HG03066 (cell line): Measurements from ENCODE around the gene CDK16.
"Not testable (repeated sequence)": the region's sequence is repeated elsewhere in the genome, so short reads cannot be mapped to it uniquely, and the experiment has no call there.

Source experiments
- ATAC-seq: cut with Tn5 transposase; IDR thresholded peaks from one replicate; pipeline ENCODE4 v1.9.1; 2021; ENCODE audit warnings: low read depth; ENCODE audit not compliant: unreplicated experiment

Gene CDK16

DNA sequence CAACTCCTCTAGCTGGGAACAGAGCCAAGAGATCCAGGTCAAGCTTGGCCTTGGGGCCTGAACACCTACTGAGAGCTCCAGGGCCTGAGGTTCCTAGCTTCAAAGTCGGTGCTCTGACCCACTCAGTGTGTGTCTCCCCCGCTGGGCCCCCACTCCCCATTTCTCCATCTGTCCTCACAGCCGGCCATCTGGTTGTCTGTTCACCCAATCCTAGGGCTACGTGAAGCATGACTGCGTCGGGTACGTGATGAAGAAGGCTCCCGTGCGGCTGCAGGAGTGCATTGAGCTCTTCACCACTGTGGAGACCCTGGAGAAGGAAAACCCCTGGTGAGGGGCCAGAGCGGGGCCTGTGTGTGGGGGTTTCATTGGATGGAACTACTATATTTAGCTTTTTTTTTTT, 26.7 kb downstream of the CDK16 start:
- ATAC-seq = no peak

DNA sequence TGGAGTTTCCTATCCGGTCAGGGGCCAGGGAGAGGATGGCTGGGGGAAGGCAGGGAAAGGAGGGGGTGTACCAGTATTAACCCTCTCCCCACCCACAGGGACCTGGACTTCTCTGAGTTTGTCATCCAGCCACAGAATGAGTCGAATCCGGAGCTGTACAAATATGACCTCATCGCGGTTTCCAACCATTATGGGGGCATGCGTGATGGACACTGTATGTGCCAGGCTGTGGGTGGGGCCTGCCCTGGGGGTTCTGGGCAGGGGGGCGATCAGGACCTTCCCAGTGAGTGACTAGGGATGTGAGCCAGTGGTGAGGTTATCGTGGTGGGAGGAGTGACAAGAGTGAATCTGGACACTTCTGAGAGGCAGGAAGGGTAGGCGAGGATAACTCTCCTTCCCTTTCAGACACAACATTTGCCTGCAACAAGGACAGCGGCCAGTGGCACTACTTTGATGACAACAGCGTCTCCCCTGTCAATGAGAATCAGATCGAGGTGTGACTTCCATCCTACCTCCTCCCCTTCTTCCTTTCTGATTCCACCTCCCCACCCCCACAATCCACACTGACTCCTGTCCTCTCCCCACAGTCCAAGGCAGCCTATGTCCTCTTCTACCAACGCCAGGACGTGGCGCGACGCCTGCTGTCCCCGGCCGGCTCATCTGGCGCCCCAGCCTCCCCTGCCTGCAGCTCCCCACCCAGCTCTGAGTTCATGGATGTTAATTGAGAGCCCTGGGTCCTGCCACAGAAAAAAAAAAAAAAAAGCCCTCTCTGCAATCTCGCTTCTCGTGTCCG, 28.9 kb downstream of the CDK16 start:
- ATAC-seq = no peak

DNA sequence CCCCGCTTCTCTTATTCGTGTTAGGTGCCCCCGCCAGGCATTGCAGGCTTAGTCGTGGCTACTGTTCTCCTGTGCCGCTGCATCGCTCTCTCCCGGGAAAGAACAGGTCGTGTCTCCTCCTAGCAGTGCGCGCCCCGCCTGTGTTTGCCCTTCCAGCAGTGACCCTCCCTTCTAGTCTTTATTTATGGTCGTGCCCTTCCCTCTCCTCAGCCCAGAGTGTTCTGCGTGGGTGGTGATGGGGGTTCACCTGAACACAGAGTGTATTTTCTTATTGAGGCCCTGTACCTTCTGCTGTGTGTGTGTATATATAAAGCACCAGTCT, 29.5 kb downstream of the CDK16 start:
- ATAC-seq = no peak

DNA sequence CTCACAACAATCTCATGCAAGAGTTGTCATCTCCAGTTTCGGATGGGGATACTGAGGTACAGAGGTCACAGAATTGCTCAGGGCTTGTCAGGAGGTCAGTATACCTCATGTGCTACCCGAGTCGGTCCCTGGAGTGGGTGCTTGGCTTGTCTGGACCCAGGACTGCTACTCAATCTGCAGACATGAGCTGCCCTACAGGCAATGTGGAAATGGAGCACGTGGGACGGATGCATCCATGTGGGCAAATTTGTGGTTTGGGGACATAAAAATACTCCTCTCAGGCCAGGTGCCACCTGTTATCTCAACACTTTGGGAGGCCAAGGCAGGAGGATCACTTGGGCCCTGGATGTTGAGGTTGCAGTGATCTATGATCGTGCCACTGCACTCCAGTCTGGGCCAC, 30.1 kb downstream of the CDK16 start:
- no peak for ATAC-seq

DNA sequence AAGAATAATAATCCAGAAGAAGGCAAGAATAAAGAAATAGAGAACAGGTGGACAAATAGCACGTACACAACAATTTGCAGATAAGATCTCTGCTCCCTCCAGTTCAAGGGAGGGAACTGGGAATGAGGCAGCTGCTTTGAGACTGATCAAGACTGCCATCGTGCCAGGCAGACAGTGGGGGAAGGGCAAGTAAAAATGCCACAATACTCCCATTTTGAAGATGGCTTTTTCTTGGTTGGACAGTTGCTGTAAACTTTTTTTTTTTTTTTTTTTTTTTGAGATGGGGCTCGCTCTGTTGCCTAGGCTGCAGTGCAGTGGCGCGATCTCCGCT, 31.5 kb downstream of the CDK16 start:
- ATAC-seq = no peak

DNA sequence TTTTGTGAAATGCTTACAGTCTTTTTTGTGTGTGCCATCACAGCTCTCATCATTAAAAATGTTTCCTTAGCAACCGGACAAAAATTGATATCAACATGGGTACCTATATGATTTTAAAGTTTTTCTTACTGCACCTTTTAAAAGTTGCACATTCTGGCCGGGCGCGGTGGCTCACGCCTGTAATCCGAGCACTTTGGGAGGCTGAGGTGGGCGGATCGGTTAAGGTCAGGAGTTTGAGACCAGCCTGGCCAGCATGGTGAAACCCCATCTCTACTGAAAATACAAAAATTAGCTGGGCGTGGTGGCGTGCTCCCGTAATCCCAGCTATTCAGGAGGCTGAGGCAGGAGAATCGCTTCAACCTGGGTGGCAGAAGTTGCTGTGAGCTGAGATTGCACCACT, 39.1 kb downstream of the CDK16 start:
- not testable (repeated sequence) for ATAC-seq

DNA sequence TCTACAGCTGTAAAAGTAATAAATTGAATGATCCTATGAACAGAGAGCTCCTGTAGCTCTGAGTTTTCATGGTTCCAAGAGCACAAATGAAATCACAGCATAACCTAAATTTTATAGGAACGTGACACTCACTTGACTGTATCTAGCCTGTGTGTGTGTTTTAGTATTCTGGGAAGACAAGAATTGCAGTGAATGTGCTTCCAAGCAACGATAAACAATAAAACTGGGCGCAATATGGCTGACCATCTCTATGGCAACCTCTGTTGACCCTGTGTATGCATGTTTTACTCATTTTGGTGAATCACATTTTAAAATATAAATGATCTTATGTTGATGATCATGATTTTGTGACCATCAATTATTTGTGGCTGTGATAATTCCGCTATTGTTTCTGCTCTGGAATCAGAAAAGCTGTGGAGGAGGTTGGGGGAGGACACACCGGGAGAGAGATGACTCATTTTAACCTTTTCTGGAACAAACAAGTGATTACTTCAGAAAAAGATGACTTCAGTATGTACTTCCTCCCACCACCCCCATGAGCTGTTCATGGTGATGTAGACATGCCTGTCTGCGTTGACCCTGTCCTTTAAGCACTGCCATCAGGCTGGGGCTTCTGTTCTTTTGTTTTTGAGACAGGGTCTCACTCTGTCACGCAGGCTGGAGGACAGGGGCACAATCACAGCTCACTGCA, 46.1 kb downstream of the CDK16 start:
- ATAC-seq = no peak

DNA sequence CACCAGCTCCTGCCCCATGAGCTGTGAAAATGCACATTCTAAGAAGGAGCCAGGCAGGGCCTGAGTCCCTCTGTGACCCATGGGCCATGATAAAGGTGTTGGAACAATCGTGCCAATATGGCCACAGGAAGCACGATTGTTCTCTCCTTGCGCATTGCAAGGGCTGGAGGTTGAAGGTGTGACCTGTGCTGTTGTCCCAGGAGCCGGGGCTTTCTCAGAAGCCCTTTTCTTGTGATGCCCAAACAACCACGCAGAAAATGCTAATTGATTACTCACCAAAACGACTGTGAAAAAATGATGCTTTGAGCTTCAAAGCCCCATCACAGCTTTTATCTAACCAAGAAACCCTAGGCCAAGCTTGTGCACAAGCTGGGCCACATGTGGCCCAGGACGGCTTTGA, 48.2 kb downstream of the CDK16 start:
- no peak for ATAC-seq

DNA sequence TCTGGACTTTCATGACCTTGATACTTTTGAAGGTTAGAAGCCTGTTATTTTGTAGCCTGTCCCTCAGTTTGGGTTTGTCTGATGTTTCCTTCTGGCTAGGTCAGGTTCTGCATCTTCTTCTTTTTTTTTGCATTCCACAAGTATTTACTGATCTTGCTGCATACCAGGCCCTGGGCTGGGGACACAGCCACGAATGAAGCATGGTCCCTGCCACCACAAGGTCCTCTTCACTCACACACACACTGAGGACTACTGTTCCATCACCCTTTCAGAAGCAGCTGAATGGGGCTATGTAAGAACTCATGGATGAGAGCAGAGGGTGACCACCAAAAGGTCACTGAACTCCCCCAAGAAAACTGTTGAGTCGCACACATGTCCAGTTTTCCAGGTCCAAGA, 53.5 kb downstream of the CDK16 start:
- ATAC-seq = no peak

DNA sequence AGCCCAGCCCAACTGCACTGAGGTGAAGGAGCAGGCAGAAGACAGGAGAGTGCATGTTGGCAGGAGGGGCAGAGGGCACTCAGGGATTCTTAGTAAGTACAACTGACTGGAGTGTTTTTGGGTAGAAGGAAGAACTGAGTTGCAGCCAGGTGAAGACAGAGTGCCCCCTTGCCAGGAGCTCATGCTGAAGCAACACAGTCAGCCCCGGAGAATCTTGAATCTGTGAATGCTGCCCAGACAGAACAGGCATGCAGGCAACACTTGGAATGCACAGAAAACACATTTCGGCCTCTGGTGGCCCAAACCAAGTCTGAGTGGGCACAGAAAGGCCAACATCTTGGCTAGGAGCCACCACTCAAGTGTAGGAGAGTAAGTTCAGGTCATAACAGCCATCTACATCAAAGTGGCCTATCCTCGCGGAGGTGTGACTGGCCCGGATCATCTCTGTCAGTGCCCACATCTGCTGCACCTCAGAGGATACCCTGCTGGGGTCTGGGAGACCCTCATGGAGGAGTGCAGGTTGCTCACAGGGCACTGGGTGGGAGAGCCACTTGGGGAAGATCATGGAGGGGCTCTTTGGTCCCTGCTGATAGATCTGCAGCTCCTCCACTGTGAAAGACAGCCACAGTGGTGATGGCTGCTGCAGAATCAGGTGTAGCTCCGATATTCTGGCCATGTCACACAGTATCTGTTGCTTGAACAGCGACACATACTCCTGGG, 54.7 kb downstream of the CDK16 start:
- ATAC-seq = no peak

DNA sequence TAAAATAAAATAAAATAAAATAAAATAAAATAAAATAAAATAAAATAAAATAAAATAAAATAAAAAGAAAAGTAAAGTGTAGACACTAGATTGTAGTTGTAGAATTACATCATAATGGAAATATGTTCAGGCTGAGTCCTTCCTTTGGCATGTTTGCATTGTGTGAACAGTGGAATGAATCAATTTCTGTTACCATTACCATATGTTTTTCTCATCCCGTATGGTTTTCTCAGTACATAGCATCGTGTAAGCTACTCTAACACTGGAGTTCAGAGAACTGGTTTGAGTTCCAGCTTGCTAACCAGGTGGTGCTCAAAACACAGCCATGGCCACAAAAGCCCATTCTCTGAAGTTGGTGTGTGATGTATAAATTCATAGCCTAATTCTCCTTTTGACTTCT, 60.2 kb downstream of the CDK16 start:
- no peak for ATAC-seq
